ENCODE results near the gene TMEM221. TPM values are rescaled to one million over a fixed set of nuclear protein-coding genes. Genes with fewer than 3 reads are reported as not detected.

TMEM221 gene
- total RNA-seq, 1 experiment from 2014 or later = not detected

DNA sequence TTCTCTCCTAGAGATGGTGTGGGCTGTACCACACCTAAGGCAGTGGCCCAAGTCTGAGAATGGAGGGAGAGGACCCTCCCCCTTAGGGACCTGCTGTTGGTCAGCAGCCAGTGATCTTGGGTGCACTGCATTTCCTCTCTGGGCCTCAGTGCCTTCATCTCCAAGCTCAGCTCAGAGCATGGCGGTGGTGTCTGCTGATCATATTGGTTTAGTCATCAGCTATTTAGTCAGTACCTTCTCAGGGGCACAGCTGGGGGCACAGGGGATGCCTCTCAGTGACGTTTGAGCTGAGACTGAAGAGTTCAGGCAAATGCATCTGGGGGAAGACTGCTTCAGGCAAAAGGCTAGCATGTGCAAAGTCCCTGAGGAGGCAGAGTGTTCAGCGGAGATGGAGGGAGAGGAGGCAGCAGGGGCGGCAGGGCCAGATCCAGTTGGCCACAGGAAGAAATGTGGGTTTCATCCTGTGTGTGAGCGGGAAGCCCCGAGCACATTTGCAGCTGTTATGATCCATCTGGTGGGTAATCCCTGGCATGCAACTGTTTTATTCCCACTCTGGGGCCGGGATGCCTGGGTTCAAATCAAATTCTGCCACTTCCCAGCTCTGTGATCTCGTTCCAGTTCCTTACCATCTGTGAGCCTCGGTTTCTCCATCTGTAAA, 47.3 kb upstream of the TMEM221 start:
- no TSS peak for BruUV-seq (replicated peaks)

GRCh38 chr19:17491287-17491686, 42.8 kb upstream of the TMEM221 start:
- ChIA-PET POLR2A (no interaction called here), CTCF (no interaction called here)
- no peak overlapping the region for H3K27ac Mint-ChIP-seq (ENCODE audit: unreplicated experiment)
- H3K4me1 ChIP-seq = no peaks in the 10 kb centered on the region
- H3K36me3 Mint-ChIP-seq (ENCODE audit: insufficient read depth, unreplicated experiment) = no peaks in the 10 kb centered on the region
- DNase-seq = no peak
- intact Hi-C loops (cut with micrococcal nuclease; ENCODE audit: unreplicated experiment) = no loop called here
- H3K27me3 Mint-ChIP-seq (ENCODE audit: insufficient read depth, unreplicated experiment) = no peaks in the 10 kb centered on the region
- no peaks in the 10 kb centered on the region for H3K27me3 ChIP-seq (replicated peaks; ENCODE audit: control insufficient read depth, insufficient read depth, low read length)
- H3K4me3 Mint-ChIP-seq (ENCODE audit: unreplicated experiment) = no peak overlapping the region
- H3K9me3 Mint-ChIP-seq (ENCODE audit: unreplicated experiment) = no peaks in the 10 kb centered on the region
- H3K4me1 Mint-ChIP-seq (ENCODE audit: low read depth, unreplicated experiment) = peaks cover 6% of the 10 kb centered on the region
- H3K36me3 ChIP-seq (ENCODE audit: control insufficient read depth, insufficient read depth, low read length) = no peaks in the 10 kb centered on the region
- no peak overlapping the region for H3K4me3 ChIP-seq (ENCODE audit: low read depth, low read length)
- TF ChIP-seq, protein P1, sequence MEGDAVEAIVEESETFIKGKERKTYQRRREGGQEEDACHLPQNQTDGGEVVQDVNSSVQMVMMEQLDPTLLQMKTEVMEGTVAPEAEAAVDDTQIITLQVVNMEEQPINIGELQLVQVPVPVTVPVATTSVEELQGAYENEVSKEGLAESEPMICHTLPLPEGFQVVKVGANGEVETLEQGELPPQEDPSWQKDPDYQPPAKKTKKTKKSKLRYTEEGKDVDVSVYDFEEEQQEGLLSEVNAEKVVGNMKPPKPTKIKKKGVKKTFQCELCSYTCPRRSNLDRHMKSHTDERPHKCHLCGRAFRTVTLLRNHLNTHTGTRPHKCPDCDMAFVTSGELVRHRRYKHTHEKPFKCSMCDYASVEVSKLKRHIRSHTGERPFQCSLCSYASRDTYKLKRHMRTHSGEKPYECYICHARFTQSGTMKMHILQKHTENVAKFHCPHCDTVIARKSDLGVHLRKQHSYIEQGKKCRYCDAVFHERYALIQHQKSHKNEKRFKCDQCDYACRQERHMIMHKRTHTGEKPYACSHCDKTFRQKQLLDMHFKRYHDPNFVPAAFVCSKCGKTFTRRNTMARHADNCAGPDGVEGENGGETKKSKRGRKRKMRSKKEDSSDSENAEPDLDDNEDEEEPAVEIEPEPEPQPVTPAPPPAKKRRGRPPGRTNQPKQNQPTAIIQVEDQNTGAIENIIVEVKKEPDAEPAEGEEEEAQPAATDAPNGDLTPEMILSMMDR (IDR thresholded peaks at IDR 0.05; ENCODE audit: insufficient read depth in 1 of 2, low read depth in 1 of 2, low read length in 1 of 2, severe bottlenecking in 1 of 2, unreplicated experiment in 1 of 2) = no peak
- H3K9me3 ChIP-seq = no peaks in the 10 kb centered on the region
- no TSS peak for BruUV-seq (replicated peaks)

More for the DNA sequence above, 47.3 kb upstream of the TMEM221 start:
- no peaks in the 10 kb centered on the region for H3K36me3 Mint-ChIP-seq (ENCODE audit: insufficient read depth, unreplicated experiment)
- no peak overlapping the region for H3K4me3 Mint-ChIP-seq (ENCODE audit: unreplicated experiment)
- Histone ChIP-seq H3K4me1 (peaks cover 16% of the 10 kb centered on the region), H3K9me3 (no peaks in the 10 kb centered on the region), H3K27me3 (replicated peaks; ENCODE audit: control insufficient read depth, insufficient read depth, low read length) (no peaks in the 10 kb centered on the region), H3K36me3 (ENCODE audit: control insufficient read depth, insufficient read depth, low read length) (no peaks in the 10 kb centered on the region), H3K4me3 (ENCODE audit: low read depth, low read length) (no peak overlapping the region)
- no peak for DNase-seq
- H3K4me1 Mint-ChIP-seq (ENCODE audit: low read depth, unreplicated experiment) = peaks cover 16% of the 10 kb centered on the region
- TF ChIP-seq, protein P1 (IDR thresholded peaks at IDR 0.05; ENCODE audit: insufficient read depth in 1 of 2, low read depth in 1 of 2, low read length in 1 of 2, severe bottlenecking in 1 of 2, unreplicated experiment in 1 of 2) = no peak
- intact Hi-C loops (cut with micrococcal nuclease; ENCODE audit: unreplicated experiment) = no loop called here
- H3K27me3 Mint-ChIP-seq (ENCODE audit: insufficient read depth, unreplicated experiment) = no peaks in the 10 kb centered on the region
- POLR2A ChIA-PET = no interaction called here
- no peak overlapping the region for H3K27ac Mint-ChIP-seq (ENCODE audit: unreplicated experiment)
- H3K9me3 Mint-ChIP-seq (ENCODE audit: unreplicated experiment) = no peaks in the 10 kb centered on the region
- CTCF ChIA-PET = interaction anchor here (0.5 to 1.0 kb wide), 5 partner anchors 62 to 271 kb away, joined by 3 to 7 read pairs (median 3); partner anchors contain the start of gene BST2

DNA sequence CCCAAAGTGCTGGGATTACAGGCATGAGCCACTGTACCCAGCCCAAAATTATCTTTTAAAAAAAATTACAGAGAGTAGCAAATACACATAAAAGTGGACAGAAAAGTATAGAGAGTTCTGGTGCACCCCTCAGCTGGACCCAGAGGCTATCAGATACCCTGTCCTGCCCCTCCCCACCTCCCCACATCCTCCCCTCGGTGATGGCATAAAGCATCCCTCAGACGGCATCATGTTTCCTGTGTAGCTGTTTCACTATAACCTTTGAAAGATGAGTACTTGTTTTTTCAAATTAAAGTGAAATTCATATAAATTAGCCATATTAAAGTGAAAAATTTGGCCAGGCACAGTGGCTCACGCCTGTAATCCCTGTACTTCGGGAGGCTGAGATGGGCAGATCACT, 41.9 kb upstream of the TMEM221 start:
- no peaks in the 10 kb centered on the region for H3K4me1 ChIP-seq
- H3K9me3 Mint-ChIP-seq (ENCODE audit: unreplicated experiment) = no peaks in the 10 kb centered on the region
- intact Hi-C loops (cut with micrococcal nuclease; ENCODE audit: unreplicated experiment) = no loop called here
- no peaks in the 10 kb centered on the region for H3K27me3 ChIP-seq (replicated peaks; ENCODE audit: control insufficient read depth, insufficient read depth, low read length)
- H3K4me1 Mint-ChIP-seq (ENCODE audit: low read depth, unreplicated experiment) = peaks cover 6% of the 10 kb centered on the region
- no peaks in the 10 kb centered on the region for H3K9me3 ChIP-seq
- no peaks in the 10 kb centered on the region for H3K36me3 Mint-ChIP-seq (ENCODE audit: insufficient read depth, unreplicated experiment)
- no peak overlapping the region for H3K27ac Mint-ChIP-seq (ENCODE audit: unreplicated experiment)
- CTCF ChIA-PET = interaction anchor here (0.7 kb wide), 1 partner anchor 129 kb away, joined by 11 read pairs; no protein-coding TSS in a partner anchor
- no TSS peak for BruUV-seq (replicated peaks)
- POLR2A ChIA-PET = no interaction called here
- TF ChIP-seq, protein P1 (IDR thresholded peaks at IDR 0.05; ENCODE audit: insufficient read depth in 1 of 2, low read depth in 1 of 2, low read length in 1 of 2, severe bottlenecking in 1 of 2, unreplicated experiment in 1 of 2) = no peak
- no peak overlapping the region for H3K4me3 ChIP-seq (ENCODE audit: low read depth, low read length)
- DNase-seq = no peak
- H3K27me3 Mint-ChIP-seq (ENCODE audit: insufficient read depth, unreplicated experiment) = no peaks in the 10 kb centered on the region
- no peak overlapping the region for H3K4me3 Mint-ChIP-seq (ENCODE audit: unreplicated experiment)
- H3K36me3 ChIP-seq (ENCODE audit: control insufficient read depth, insufficient read depth, low read length) = no peaks in the 10 kb centered on the region
